ENCODE measurements around the gene LTO1.
A peak's percentile ranks its signal among the peaks of the same experiment; 100 is the strongest.

LTO1 gene

GRCh38 chr11:69644071-69644961 is 30.8 kb downstream of the LTO1 start:
- DNase-seq: no peak

DNA sequence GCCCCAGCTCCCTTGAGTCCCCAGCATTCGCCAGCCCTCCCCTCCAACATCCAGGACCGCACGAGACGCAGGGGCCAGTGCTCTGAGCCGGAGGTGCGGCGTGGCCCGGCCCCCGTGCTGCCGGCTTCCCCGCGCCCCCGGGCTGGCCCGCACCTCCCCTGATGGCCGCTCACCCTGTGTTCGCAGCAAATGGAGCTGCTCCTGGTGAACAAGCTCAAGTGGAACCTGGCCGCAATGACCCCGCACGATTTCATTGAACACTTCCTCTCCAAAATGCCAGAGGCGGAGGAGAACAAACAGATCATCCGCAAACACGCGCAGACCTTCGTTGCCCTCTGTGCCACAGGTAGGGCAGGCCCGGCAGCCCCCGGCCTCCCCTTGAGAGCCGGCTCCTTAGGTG is 31.5 kb downstream of the LTO1 start:
- no peak for DNase-seq

DNA sequence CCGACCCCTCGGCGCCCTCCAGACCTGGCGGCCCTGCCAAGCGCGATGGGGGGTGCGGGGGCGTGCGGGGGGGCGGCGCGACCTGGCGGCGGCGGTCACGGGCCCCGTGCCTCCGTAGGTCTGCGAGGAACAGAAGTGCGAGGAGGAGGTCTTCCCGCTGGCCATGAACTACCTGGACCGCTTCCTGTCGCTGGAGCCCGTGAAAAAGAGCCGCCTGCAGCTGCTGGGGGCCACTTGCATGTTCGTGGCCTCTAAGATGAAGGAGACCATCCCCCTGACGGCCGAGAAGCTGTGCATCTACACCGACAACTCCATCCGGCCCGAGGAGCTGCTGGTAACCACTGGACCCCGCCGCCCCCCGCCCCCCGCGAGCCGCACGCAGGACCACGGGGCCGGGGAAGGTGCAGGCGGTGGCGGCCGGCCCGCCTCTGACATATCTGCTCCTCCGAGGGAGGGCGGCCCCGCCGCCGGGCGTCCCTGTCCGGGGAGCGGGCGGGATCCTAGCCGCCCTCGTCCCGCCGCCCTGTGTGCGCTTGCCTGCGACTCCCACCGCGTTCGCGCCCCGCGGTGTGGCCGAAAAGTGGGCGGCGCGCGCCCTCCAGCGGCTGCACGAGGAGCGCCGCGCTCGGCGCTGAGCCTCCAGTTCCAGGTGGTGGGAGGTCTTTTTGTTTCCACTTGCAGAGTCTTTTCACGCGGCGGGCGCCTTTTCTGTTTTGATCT is 32.1 kb downstream of the LTO1 start:
- DNase-seq: peak; percentile 79

GRCh38 chr11:69642549-69642912 is 32.6 kb downstream of the LTO1 start:
- peak; percentile 47 for DNase-seq

DNA sequence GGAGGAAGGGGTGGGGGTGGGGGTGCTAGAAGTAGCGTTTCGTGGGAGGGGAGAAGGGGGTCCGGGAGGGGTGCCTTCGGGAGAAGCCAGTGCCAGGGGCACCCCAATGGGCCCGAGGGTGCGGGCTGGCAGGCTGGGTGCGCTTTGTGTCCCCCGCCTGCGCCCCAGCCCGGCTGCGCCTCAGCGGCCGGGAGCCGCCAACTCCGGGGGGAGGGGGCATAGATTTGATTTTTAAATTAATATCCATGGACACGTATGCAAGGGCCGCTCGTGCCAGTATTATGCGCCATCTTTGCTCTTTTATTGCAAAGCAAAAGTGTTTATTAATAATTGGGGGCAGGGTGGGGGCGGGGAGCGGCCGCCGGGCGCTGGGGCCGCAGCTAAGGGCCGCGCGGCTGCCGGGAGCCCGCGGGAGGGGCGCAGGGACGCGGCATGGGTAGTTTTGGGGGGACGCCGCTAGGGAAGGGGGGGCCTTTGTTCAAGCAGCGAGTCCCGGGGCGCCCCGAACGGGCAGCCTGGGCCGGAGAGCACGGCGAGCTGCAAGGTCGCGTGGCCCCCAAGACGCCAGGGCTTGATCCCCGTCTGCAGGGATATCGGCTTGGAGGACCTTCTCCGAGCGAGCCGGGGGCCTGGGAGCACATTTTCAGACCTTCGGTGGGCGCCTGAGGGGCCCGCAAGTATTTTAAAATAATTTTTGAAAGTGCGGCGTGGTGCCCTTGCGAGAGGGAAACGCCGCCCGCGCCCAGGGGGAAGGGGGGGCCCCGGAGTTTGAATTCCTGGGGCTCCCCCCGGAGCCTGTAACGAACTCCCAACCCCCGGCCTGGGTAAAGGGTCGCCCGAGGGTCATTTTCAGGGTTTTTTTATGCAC is 33.2 kb downstream of the LTO1 start:
- DNase-seq: no peak

GRCh38 chr11:69640995-69641581 is 34.1 kb downstream of the LTO1 start, which contains the start of gene CCND1:
Gene CCND1 (plus strand): TSS chr11:69641156. CDS start chr11:69641314, 158 bp downstream.
- DNase-seq: peak; percentile 41

GRCh38 chr11:69640260-69640994 is 34.7 kb downstream of the LTO1 start:
- no peak for DNase-seq

- DNase-seq: no peak
Observed at GRCh38 chr11:69639831-69640230, 35.3 kb downstream of the LTO1 start.

- peak; percentile 7 for DNase-seq
Observed at GRCh38 chr11:69638941-69639681, 36.0 kb downstream of the LTO1 start.

DNA sequence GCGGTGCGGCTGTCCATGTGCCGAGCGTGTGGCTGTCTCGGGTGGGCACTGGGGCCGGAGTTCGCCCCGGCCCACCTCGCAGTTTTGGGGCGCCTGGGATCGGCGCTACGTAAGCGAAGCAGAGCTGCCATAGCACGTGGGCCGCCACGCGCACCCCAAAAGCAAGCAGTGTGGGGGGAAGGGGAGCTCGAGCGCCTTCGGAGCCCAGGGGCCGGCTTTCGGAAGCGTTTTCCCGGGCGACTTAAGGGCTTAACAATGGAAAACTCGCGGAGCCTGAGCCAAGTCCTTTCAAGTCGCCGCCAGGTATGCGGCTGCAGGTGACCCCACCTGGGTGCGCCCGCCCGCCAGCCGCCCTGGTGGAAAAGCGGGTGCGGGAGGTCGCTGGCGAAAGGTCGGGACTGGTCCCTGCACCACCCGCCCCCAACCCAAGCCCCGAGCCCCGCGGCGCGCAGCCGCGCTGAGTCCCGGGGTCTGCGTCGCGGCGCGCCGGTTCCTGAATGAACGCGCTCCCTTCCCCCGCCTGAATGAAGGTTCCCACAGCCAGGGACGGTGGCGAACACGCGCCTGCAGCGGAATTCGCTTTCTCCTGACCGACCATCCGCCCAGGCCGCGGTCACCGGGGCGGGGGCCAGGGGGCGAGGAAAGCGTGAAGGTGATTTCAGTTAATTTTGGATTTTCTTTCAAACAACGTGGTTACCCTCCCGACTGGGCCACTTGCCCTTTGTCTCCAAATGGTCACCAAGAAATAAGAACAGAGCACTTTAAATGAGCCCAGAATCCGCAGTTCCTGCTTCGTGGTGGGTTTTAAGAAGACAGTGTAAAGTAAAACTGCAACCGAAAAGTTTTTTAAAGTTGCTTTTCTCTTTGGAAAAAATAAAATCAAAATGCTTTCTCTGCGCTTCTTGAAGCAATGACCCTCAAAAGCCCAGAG is 36.9 kb downstream of the LTO1 start:
- DNase-seq: no peak

GRCh38 chr11:69637198-69637940 is 37.8 kb downstream of the LTO1 start:
- no peak for DNase-seq

DNA sequence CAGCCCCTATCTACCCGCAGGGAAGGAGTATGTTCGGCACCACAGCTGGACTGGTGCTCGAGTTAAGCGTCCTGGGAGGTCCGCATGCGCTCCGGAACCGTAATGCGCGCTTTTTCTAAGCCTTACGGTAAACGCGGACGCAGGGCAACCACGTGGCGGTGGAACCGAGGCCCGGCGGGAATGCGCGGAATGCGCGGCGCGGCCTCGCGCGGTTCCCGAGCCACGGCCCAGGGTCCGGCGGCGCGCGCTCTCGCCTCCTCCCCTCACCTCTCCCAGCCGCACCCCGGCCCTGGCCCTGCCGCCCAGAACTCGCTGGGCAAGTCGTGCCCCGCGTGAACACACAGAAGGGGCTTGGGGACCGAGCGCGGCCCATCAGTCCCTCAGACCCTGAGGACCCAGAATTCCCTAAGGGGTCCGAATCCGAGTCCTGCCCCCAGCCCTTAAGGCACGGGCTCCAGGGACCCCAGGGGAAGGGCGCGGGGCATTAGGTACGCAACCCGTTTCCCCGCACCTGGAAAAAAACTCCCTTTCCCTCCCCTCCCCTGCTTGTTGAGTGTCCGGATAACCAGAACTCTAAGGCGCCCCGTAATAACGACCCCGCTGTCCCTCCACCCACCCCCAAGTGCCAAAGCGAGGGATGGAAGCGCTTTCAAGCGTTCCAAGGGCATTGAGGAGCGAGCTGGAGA is 38.5 kb downstream of the LTO1 start:
- DNase-seq: no peak

GRCh38 chr11:69635804-69636511 is 39.2 kb downstream of the LTO1 start:
- DNase-seq: no peak

- no peak for DNase-seq
Observed at GRCh38 chr11:69635195-69635594, 40.0 kb downstream of the LTO1 start.

- no peak for DNase-seq
Observed at GRCh38 chr11:69634590-69634989, 40.6 kb downstream of the LTO1 start.

GRCh38 chr11:69634069-69634468 is 41.1 kb downstream of the LTO1 start:
- DNase-seq: no peak

DNA sequence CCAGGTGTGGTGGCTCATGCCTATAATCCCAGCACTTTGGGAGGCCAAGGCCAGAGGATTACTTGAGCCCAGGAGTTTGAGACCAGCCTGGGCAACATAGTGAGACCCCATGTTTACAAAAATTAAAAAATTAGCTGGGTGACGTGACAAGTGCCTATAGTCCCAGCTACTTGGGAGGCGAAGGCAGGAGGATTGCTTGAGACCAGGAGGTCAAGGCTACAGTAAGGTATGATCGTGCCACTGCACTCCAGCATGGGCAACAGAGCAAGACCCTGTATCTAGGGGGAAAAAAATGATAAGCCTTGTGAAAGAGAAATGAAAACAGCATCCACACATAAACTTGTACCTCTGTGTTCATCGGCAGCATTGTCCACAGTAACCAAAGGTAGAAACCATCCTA is 42.3 kb downstream of the LTO1 start:
- no peak for DNase-seq

DNA sequence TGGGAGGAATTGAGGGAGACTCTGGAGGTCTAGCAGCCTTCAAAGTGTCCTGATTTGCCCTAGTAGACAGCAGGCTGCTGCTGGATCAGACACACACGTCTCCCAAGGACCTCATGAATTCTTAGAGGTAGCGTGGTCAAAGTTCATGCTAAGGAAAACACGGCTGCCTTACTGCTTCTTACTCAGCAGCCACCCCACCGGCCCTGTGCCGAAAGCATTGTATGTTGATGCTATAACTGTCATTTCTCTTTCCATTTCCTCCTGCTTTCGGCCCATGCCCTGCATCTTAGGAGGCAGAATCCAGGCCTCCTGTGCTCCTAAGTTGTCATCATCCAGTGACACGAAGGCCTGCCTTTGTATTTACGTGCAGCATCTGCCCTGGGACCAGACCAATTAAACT is 44.7 kb downstream of the LTO1 start:
- DNase-seq: no peak

Measured in CD4-positive, alpha-beta T cell treated with Interleukin-12 subunit alpha and Interleukin-12 subunit beta, for 1 hour (primary cell).